T-cell (primary cell): ENCODE data around the gene RAB3GAP1. TPM values are rescaled to one million over a fixed set of nuclear protein-coding genes. Genes with fewer than 3 reads are reported as not detected.

Source experiments
- ATAC-seq, 4 experiments: fragments of 200-7000 bp in 3 of 4; fragments of 150-1000 bp in 1 of 4; cut with Tn5 transposase; replicated peaks in 1 of 4; 1 replicate in 3 of 4; 2 replicates in 1 of 4; pipeline ENCODE4 v1.10.0; 2021; ENCODE audit warnings: moderate library complexity in 3 of 4, mild to moderate bottlenecking in 2 of 4, moderate number of reproducible peaks in 1 of 4
- CTCF ChIA-PET, 2 donors: fragments of 300-600 bp; sonication (Branson Sonifier 250); formaldehyde crosslinking; loops; one replicate each; lab custom pipeline; 2022; ENCODE audit warnings: antibody characterized with exemption in 2 of 2; lab: Charles Lee
- POLR2A ChIA-PET, 2 donors: fragments of 300-600 bp; sonication (Branson Sonifier 250); formaldehyde crosslinking; loops; one replicate each; lab custom pipeline; 2022; ENCODE audit warnings: antibody characterized with exemption in 2 of 2; lab: Charles Lee
- DNase-seq, 35 experiments: peaks; one replicate each; pipeline versions ENCODE4 v3.0.0 to v3.0.0-alpha.2; 2013 to 2023
- H3K27ac ChIP-seq: one replicate; pipeline ENCODE4 v1.5.1; 2013; ENCODE audit warnings: low read length
- H3K27me3 ChIP-seq, 2 experiments: replicated peaks in 1 of 2; 1 replicate in 1 of 2; 2 replicates in 1 of 2; pipeline versions ENCODE4 v1.6.1 to v1.7.0; 2013; ENCODE audit warnings: low read length in 1 of 2, mixed read lengths in 1 of 2; ENCODE audit not compliant: control insufficient read depth in 2 of 2, insufficient read depth in 2 of 2; ENCODE audit errors: extremely low read depth in 1 of 2
- H3K36me3 ChIP-seq, 2 donors: 1 replicate in 1 of 2; 2 replicates in 1 of 2; pipeline versions ENCODE4 v1.6.1 to v1.7.0; 2013; ENCODE audit warnings: low read length in 1 of 2; ENCODE audit not compliant: control insufficient read depth in 2 of 2, insufficient read depth in 1 of 2; ENCODE audit errors: extremely low read depth in 1 of 2
- H3K4me1 ChIP-seq, 2 experiments: 1 replicate in 1 of 2; 2 replicates in 1 of 2; pipeline versions ENCODE4 v1.6.1 to v1.7.0; 2013; ENCODE audit warnings: low read length in 2 of 2, mixed read lengths in 1 of 2; ENCODE audit not compliant: insufficient read depth in 2 of 2, control insufficient read depth in 1 of 2; ENCODE audit errors: extremely low read depth in 1 of 2
- H3K4me3 ChIP-seq, 2 donors: 1 replicate in 1 of 2; 2 replicates in 1 of 2; pipeline versions ENCODE4 v1.5.1 to v1.7.0; 2013; ENCODE audit warnings: mild to moderate bottlenecking in 2 of 2, low read length in 1 of 2, moderate library complexity in 1 of 2; ENCODE audit not compliant: control insufficient read depth in 1 of 2; ENCODE audit errors: extremely low read depth in 1 of 2
- H3K9me3 ChIP-seq: 2 replicates; pipeline ENCODE4 v1.7.0; 2013
- H3K27ac Mint-ChIP-seq, 2 donors: one replicate each; pipeline ENCODE4 v1.8.0; 2020 to 2021; ENCODE audit warnings: mild to moderate bottlenecking in 2 of 2, mixed read lengths in 2 of 2
- H3K27me3 Mint-ChIP-seq, 2 donors: one replicate each; pipeline ENCODE4 v1.8.0; 2021 to 2022; ENCODE audit warnings: mixed read lengths in 2 of 2
- H3K36me3 Mint-ChIP-seq: one replicate; pipeline ENCODE4 v1.8.0; 2021; ENCODE audit warnings: mixed read lengths
- H3K4me1 Mint-ChIP-seq, 3 donors: one replicate each; pipeline ENCODE4 v1.8.0; 2020 to 2022; ENCODE audit warnings: mixed read lengths in 3 of 3, mild to moderate bottlenecking in 1 of 3
- H3K4me3 Mint-ChIP-seq, 3 donors: one replicate each; pipeline ENCODE4 v1.8.0; 2020 to 2022; ENCODE audit warnings: mild to moderate bottlenecking in 3 of 3, mixed read lengths in 3 of 3, moderate library complexity in 3 of 3
- H3K9me3 Mint-ChIP-seq, 3 donors: one replicate each; pipeline ENCODE4 v1.8.0; 2020 to 2022; ENCODE audit warnings: mixed read lengths in 3 of 3
- WGBS: methylation state at CpG from one replicate; pipeline ENCODE4 v1.1.5; 2013; ENCODE audit warnings: missing lambda C conversion rate; ENCODE audit not compliant: insufficient coverage; 5-methylcytosine and 5-hydroxymethylcytosine counted together
- total RNA-seq, 35 experiments: library from RNA in 6 of 35; stranded (reverse) in 6 of 35; fragments of 120-200 nt in 1 of 35; gene quantifications; one replicate each; pipeline versions ENCODE4 v1.2.1 to v1.2.4 and lab custom pipeline; 2013 to 2026

RAB3GAP1 gene
- total RNA-seq, 5 donors from 2014 or later (not counting 1 experiment from before 2014, with no cell fraction given), result 34.0 to 48.8 (median 40.7) TPM

- no peak for ATAC-seq
- Histone ChIP-seq H3K4me1 (peaks cover 0 to 4% of the 10 kb centered on the region in 2 experiments), H3K9me3 (no peaks in the 10 kb centered on the region), H3K4me3 (no peak overlapping the region), H3K27me3 (no peaks in the 10 kb centered on the region), H3K36me3 (peaks cover 7 to 59% of the 10 kb centered on the region in 2 donors), H3K27ac (no peak overlapping the region)
- Mint-ChIP-seq H3K4me1 (peaks cover 7 to 11% (median 7%) of the 10 kb centered on the region in 3 donors), H3K36me3 (peaks cover 74% of the 10 kb centered on the region), H3K27ac (no peak overlapping the region), H3K27me3 (no peaks in the 10 kb centered on the region), H3K9me3 (no peaks in the 10 kb centered on the region), H3K4me3 (no peak overlapping the region)
- DNase-seq, result no peak
- CTCF ChIA-PET, result interaction anchor here in 1 of 2 donors (0.7 kb wide), 1 partner anchor 701 kb away, joined by 3 read pairs; no protein-coding TSS in a partner anchor
- no CpG with 5 or more reads among the region's 1 CpG for WGBS
- POLR2A ChIA-PET, result no interaction called here
These were observed 115.2 kb downstream of the RAB3GAP1 start for GRCh38 chr2:135167273-135167672.

GRCh38 chr2:135168204-135168856 lies 116.2 kb downstream of the RAB3GAP1 start:
- no peak for ATAC-seq
- Histone ChIP-seq H3K27me3 (no peaks in the 10 kb centered on the region), H3K9me3 (no peaks in the 10 kb centered on the region), H3K4me1 (peaks cover 0 to 4% of the 10 kb centered on the region in 2 experiments), H3K4me3 (no peak overlapping the region), H3K27ac (no peak overlapping the region), H3K36me3 (peaks cover 7 to 61% of the 10 kb centered on the region in 2 donors)
- Mint-ChIP-seq H3K4me3 (no peak overlapping the region), H3K27me3 (no peaks in the 10 kb centered on the region), H3K36me3 (peaks cover 75% of the 10 kb centered on the region), H3K27ac (peak overlapping the region in 1 of 2 donors; percentile 30), H3K4me1 (peaks cover 5 to 7% (median 7%) of the 10 kb centered on the region in 3 donors), H3K9me3 (no peaks in the 10 kb centered on the region)
- no peak for DNase-seq
- CTCF ChIA-PET, result no interaction called here
- 90% methylated on average over 5 of the region's 11 CpGs for WGBS
- POLR2A ChIA-PET, result interaction anchor here in 1 of 2 donors (0.6 kb wide), 1 partner anchor 518 kb away, joined by 3 read pairs; no protein-coding TSS in a partner anchor

GRCh38 chr2:135169900-135170753 lies 118.0 kb downstream of the RAB3GAP1 start:
- no peaks in the 10 kb centered on the region for H3K27me3 ChIP-seq

GRCh38 chr2:135174049-135174809 lies 122.1 kb downstream of the RAB3GAP1 start:
- ChIA-PET POLR2A (interaction anchor here in 1 of 2 donors (0.5 kb wide), 1 partner anchor 434 kb away, joined by 3 read pairs; no protein-coding TSS in a partner anchor), CTCF (no interaction called here)
- WGBS, result 88% methylated on average over 7 of the region's 9 CpGs
- Mint-ChIP-seq H3K36me3 (peaks cover 75% of the 10 kb centered on the region), H3K27me3 (no peaks in the 10 kb centered on the region), H3K27ac (no peak overlapping the region), H3K4me3 (no peak overlapping the region), H3K4me1 (peaks cover 4 to 5% (median 5%) of the 10 kb centered on the region in 3 donors), H3K9me3 (peaks cover 0 to 8% (median 7%) of the 10 kb centered on the region in 3 donors)
- H3K4me1 ChIP-seq, result peaks cover 0 to 4% of the 10 kb centered on the region in 2 experiments
- no peaks in the 10 kb centered on the region for H3K27me3 ChIP-seq
- H3K9me3 ChIP-seq, result no peaks in the 10 kb centered on the region
- DNase-seq (no peak), ATAC-seq (no peak)
- H3K4me3 ChIP-seq, result no peak overlapping the region
- no peak overlapping the region for H3K27ac ChIP-seq
- peaks cover 12 to 33% of the 10 kb centered on the region in 2 donors for H3K36me3 ChIP-seq

More at GRCh38 chr2:135169900-135170753, 118.0 kb downstream of the RAB3GAP1 start:
- no peaks in the 10 kb centered on the region for H3K27me3 Mint-ChIP-seq
- no peak for DNase-seq
- Histone ChIP-seq H3K9me3 (no peaks in the 10 kb centered on the region), H3K4me1 (peaks cover 0 to 4% of the 10 kb centered on the region in 2 experiments), H3K36me3 (peaks cover 10 to 54% of the 10 kb centered on the region in 2 donors), H3K4me3 (no peak overlapping the region), H3K27ac (no peak overlapping the region)
- H3K9me3 Mint-ChIP-seq, result no peaks in the 10 kb centered on the region
- H3K4me1 Mint-ChIP-seq, result peaks cover 5 to 7% (median 7%) of the 10 kb centered on the region in 3 donors
- peak overlapping the region in 1 of 3 donors; percentile 45 for H3K4me3 Mint-ChIP-seq
- no peak for ATAC-seq
- peak overlapping the region; percentile 52 to 64 for H3K27ac Mint-ChIP-seq
- ChIA-PET POLR2A (no interaction called here), CTCF (interaction anchor here in 1 of 2 donors (0.6 kb wide), 1 partner anchor 540 kb away, joined by 3 read pairs; no protein-coding TSS in a partner anchor)
- 42% methylated on average over 8 of the region's 11 CpGs for WGBS
- peaks cover 81% of the 10 kb centered on the region for H3K36me3 Mint-ChIP-seq

GRCh38 chr2:135174810-135175093 lies 122.7 kb downstream of the RAB3GAP1 start:
- Mint-ChIP-seq H3K9me3 (peaks cover 0 to 8% (median 7%) of the 10 kb centered on the region in 3 donors), H3K27me3 (no peaks in the 10 kb centered on the region), H3K36me3 (peaks cover 71% of the 10 kb centered on the region), H3K27ac (no peak overlapping the region), H3K4me1 (peaks cover 0 to 4% (median 2%) of the 10 kb centered on the region in 3 donors), H3K4me3 (no peak overlapping the region)
- POLR2A ChIA-PET, result no interaction called here
- peak in 1 of 4 experiments; percentile 20 for ATAC-seq
- CTCF ChIA-PET, result no interaction called here
- no peak for DNase-seq
- WGBS, result 90% methylated on average over 6 of the region's 6 CpGs
- Histone ChIP-seq H3K4me3 (no peak overlapping the region), H3K4me1 (peaks cover 0 to 4% of the 10 kb centered on the region in 2 experiments), H3K36me3 (peaks cover 12 to 28% of the 10 kb centered on the region in 2 donors), H3K9me3 (no peaks in the 10 kb centered on the region), H3K27ac (no peak overlapping the region), H3K27me3 (no peaks in the 10 kb centered on the region)

- peaks cover 68% of the 10 kb centered on the region for H3K36me3 Mint-ChIP-seq
- Histone ChIP-seq H3K4me1 (peaks cover 0 to 4% of the 10 kb centered on the region in 2 experiments), H3K4me3 (no peak overlapping the region), H3K27me3 (no peaks in the 10 kb centered on the region), H3K36me3 (peaks cover 12 to 25% of the 10 kb centered on the region in 2 donors), H3K9me3 (no peaks in the 10 kb centered on the region), H3K27ac (no peak overlapping the region)
- H3K27me3 Mint-ChIP-seq, result no peaks in the 10 kb centered on the region
- ATAC-seq, result peak in 1 of 4 experiments; percentile 12
- WGBS, result no CpG with 5 or more reads among the region's 3 CpGs
- no peak overlapping the region for H3K4me3 Mint-ChIP-seq
- H3K9me3 Mint-ChIP-seq, result peaks cover 0 to 8% (median 7%) of the 10 kb centered on the region in 3 donors
- DNase-seq, result no peak
- ChIA-PET POLR2A (no interaction called here), CTCF (no interaction called here)
- H3K4me1 Mint-ChIP-seq, result peaks cover 0 to 2% (median 2%) of the 10 kb centered on the region in 3 donors
- no peak overlapping the region for H3K27ac Mint-ChIP-seq
These were observed 123.1 kb downstream of the RAB3GAP1 start for GRCh38 chr2:135175177-135175576.
